Measurements from ENCODE around the gene DHRS12.
"Not testable (repeated sequence)": the region's sequence is repeated elsewhere in the genome, so short reads cannot be mapped to it uniquely, and the experiment has no call there.

The DHRS12 gene

GRCh38 chr13:51827254-51827653 is 23.3 kb upstream of the DHRS12 start:
- no peak for DNase-seq

- no peak for DNase-seq
Measured at GRCh38 chr13:51826606-51827005, 22.6 kb upstream of the DHRS12 start.

GRCh38 chr13:51825681-51826254 is 21.8 kb upstream of the DHRS12 start:
- DNase-seq = no peak

GRCh38 chr13:51825165-51825592 is 21.2 kb upstream of the DHRS12 start:
- peak; percentile 33 for DNase-seq

- DNase-seq = not testable (repeated sequence)
Measured at GRCh38 chr13:51824712-51825111, 20.7 kb upstream of the DHRS12 start.

GRCh38 chr13:51823863-51824262 is 19.9 kb upstream of the DHRS12 start:
- no peak for DNase-seq

- DNase-seq = no peak
Measured at GRCh38 chr13:51823359-51823758, 19.4 kb upstream of the DHRS12 start.

- no peak for DNase-seq
Measured at GRCh38 chr13:51822106-51822815, 18.3 kb upstream of the DHRS12 start.

- peak; percentile 67 for DNase-seq
Measured at GRCh38 chr13:51821606-51822005, 17.6 kb upstream of the DHRS12 start.

- DNase-seq = no peak
Measured at GRCh38 chr13:51820016-51820597, 16.1 kb upstream of the DHRS12 start.

GRCh38 chr13:51819544-51819943 is 15.6 kb upstream of the DHRS12 start:
- DNase-seq = no peak

- no peak for DNase-seq
Measured at GRCh38 chr13:51818781-51819511, 15.0 kb upstream of the DHRS12 start.

- no peak for DNase-seq
Measured at GRCh38 chr13:51818276-51818675, 14.3 kb upstream of the DHRS12 start.

- DNase-seq = no peak
Measured at GRCh38 chr13:51817717-51818116, 13.8 kb upstream of the DHRS12 start.

GRCh38 chr13:51816604-51817249 is 12.8 kb upstream of the DHRS12 start:
- no peak for DNase-seq

GRCh38 chr13:51815848-51816247 is 11.9 kb upstream of the DHRS12 start:
- no peak for DNase-seq

- DNase-seq = peak; percentile 64
Measured at GRCh38 chr13:51814825-51815650, 11.1 kb upstream of the DHRS12 start.

- DNase-seq = no peak
Measured at GRCh38 chr13:51814071-51814470, 10.1 kb upstream of the DHRS12 start.

- no peak for DNase-seq
Measured at GRCh38 chr13:51811920-51812451, 8.0 kb upstream of the DHRS12 start.

- DNase-seq = no peak
Measured at GRCh38 chr13:51811046-51811445, 7.1 kb upstream of the DHRS12 start.

GRCh38 chr13:51808811-51809210 is 4.8 kb upstream of the DHRS12 start:
- no peak for DNase-seq

- no peak for DNase-seq
Measured at GRCh38 chr13:51807041-51807440, 3.1 kb upstream of the DHRS12 start.
